ENCODE results near the gene ATXN1L. TPM values are rescaled to one million over a fixed set of nuclear protein-coding genes. Genes with fewer than 3 reads are reported as not detected.
"Not testable (repeated sequence)": the region's sequence is repeated elsewhere in the genome, so short reads cannot be mapped to it uniquely, and the experiment has no call there.

The ATXN1L gene
- total RNA-seq, 1 experiment from 2014 or later, result 44.1 TPM

GRCh38 chr16:71830359-71830758, 15.4 kb upstream of the ATXN1L start:
- Mint-ChIP-seq H3K4me3 (ENCODE audit: low read depth, unreplicated experiment) (no peak overlapping the region), H3K9me3 (ENCODE audit: low read depth, unreplicated experiment) (peaks cover 2% of the 10 kb centered on the region), H3K27me3 (ENCODE audit: unreplicated experiment) (peaks cover 23% of the 10 kb centered on the region), H3K36me3 (ENCODE audit: insufficient read depth, unreplicated experiment) (no peaks in the 10 kb centered on the region), H3K4me1 (ENCODE audit: low read depth, unreplicated experiment) (peaks cover 14% of the 10 kb centered on the region), H3K27ac (ENCODE audit: unreplicated experiment) (no peak overlapping the region)
- TF ChIP-seq CTCF (IDR thresholded peaks at IDR 0.05; ENCODE audit: unreplicated experiment), result no peak
- BruUV-seq (replicated peaks), result no TSS peak
- CTCF ChIA-PET, result interaction anchor here (0.6 kb wide), 1 partner anchor 205 kb away, joined by 5 read pairs; the partner anchor contains the start of gene MARVELD3
- intact Hi-C loops (cut with micrococcal nuclease; ENCODE audit: unreplicated experiment), result no loop called here
- DNase-seq, result no peak

- H3K27me3 Mint-ChIP-seq (ENCODE audit: unreplicated experiment), result peaks cover 14% of the 10 kb centered on the region
- H3K9me3 Mint-ChIP-seq (ENCODE audit: low read depth, unreplicated experiment); BruUV-seq (replicated peaks); DNase-seq; H3K27ac Mint-ChIP-seq (ENCODE audit: unreplicated experiment); H3K4me3 Mint-ChIP-seq (ENCODE audit: low read depth, unreplicated experiment); H3K36me3 Mint-ChIP-seq (ENCODE audit: insufficient read depth, unreplicated experiment); intact Hi-C loops (cut with micrococcal nuclease; ENCODE audit: unreplicated experiment): not testable (repeated sequence)
- CTCF ChIA-PET, result interaction anchor here (0.7 kb wide), 1 partner anchor 145 kb away, joined by 8 read pairs; no protein-coding TSS in a partner anchor
- peaks cover 14% of the 10 kb centered on the region for H3K4me1 Mint-ChIP-seq (ENCODE audit: low read depth, unreplicated experiment)
Observed at GRCh38 chr16:71831698-71832097, 14.1 kb upstream of the ATXN1L start.

- intact Hi-C loops (cut with micrococcal nuclease; ENCODE audit: unreplicated experiment); DNase-seq; H3K4me3 Mint-ChIP-seq (ENCODE audit: low read depth, unreplicated experiment); H3K27ac Mint-ChIP-seq (ENCODE audit: unreplicated experiment); BruUV-seq (replicated peaks); H3K9me3 Mint-ChIP-seq (ENCODE audit: low read depth, unreplicated experiment); H3K36me3 Mint-ChIP-seq (ENCODE audit: insufficient read depth, unreplicated experiment): not testable (repeated sequence)
- Mint-ChIP-seq H3K27me3 (ENCODE audit: unreplicated experiment) (peaks cover 10% of the 10 kb centered on the region), H3K4me1 (ENCODE audit: low read depth, unreplicated experiment) (peaks cover 14% of the 10 kb centered on the region)
- CTCF ChIA-PET, result interaction anchor here (0.7 kb wide), 1 partner anchor 145 kb away, joined by 8 read pairs; no protein-coding TSS in a partner anchor
Observed at GRCh38 chr16:71832112-71832511, 13.7 kb upstream of the ATXN1L start.

GRCh38 chr16:71834291-71834690, 11.5 kb upstream of the ATXN1L start:
- Mint-ChIP-seq H3K27me3 (ENCODE audit: unreplicated experiment) (no peaks in the 10 kb centered on the region), H3K27ac (ENCODE audit: unreplicated experiment) (no peak overlapping the region), H3K36me3 (ENCODE audit: insufficient read depth, unreplicated experiment) (no peaks in the 10 kb centered on the region), H3K4me1 (ENCODE audit: low read depth, unreplicated experiment) (peaks cover 14% of the 10 kb centered on the region), H3K9me3 (ENCODE audit: low read depth, unreplicated experiment) (no peaks in the 10 kb centered on the region), H3K4me3 (ENCODE audit: low read depth, unreplicated experiment) (no peak overlapping the region)
- no TSS peak for BruUV-seq (replicated peaks)
- CTCF ChIA-PET, result no interaction called here
- intact Hi-C loops (cut with micrococcal nuclease; ENCODE audit: unreplicated experiment), result no loop called here
- no peak for TF ChIP-seq CTCF (IDR thresholded peaks at IDR 0.05; ENCODE audit: unreplicated experiment)
- no peak for DNase-seq

GRCh38 chr16:71837150-71837549, 8.6 kb upstream of the ATXN1L start:
- intact Hi-C loops (cut with micrococcal nuclease; ENCODE audit: unreplicated experiment), result no loop called here
- Mint-ChIP-seq H3K4me1 (ENCODE audit: low read depth, unreplicated experiment) (peaks cover 14% of the 10 kb centered on the region), H3K4me3 (ENCODE audit: low read depth, unreplicated experiment) (no peak overlapping the region), H3K36me3 (ENCODE audit: insufficient read depth, unreplicated experiment) (no peaks in the 10 kb centered on the region), H3K27ac (ENCODE audit: unreplicated experiment) (no peak overlapping the region), H3K27me3 (ENCODE audit: unreplicated experiment) (no peaks in the 10 kb centered on the region), H3K9me3 (ENCODE audit: low read depth, unreplicated experiment) (no peaks in the 10 kb centered on the region)
- CTCF ChIA-PET, result no interaction called here
- TF ChIP-seq CTCF (IDR thresholded peaks at IDR 0.05; ENCODE audit: unreplicated experiment), result no peak
- DNase-seq, result no peak
- BruUV-seq (replicated peaks), result no TSS peak

All from Calu3 (cell line).